HL-60/S4 treated with retinoic acid at 250 ng/mL for 4 days and 3 days (cell line): Measurements from ENCODE around the gene LGSN.
"Not testable (repeated sequence)": the region's sequence is repeated elsewhere in the genome, so short reads cannot be mapped to it uniquely, and the experiment has no call there.

Source experiments
- in situ Hi-C: fragments of 300-500 bp; cut with MboI; formaldehyde crosslinking; loops from 2 replicates; pipeline ENCODE4 v1.7.0; 2022; ENCODE audit warnings: low sequenced_read_pairs

The LGSN gene

GRCh38 chr6:63306420-63306819, 13.4 kb downstream of the LGSN start:
- in situ Hi-C loops = no loop called here

- in situ Hi-C loops = no loop called here
Measured at GRCh38 chr6:63305277-63305676, 14.5 kb downstream of the LGSN start.

- in situ Hi-C loops = no loop called here
Measured at GRCh38 chr6:63303476-63303875, 16.3 kb downstream of the LGSN start.

GRCh38 chr6:63299667-63300066, 20.1 kb downstream of the LGSN start:
- in situ Hi-C loops = no loop called here

DNA sequence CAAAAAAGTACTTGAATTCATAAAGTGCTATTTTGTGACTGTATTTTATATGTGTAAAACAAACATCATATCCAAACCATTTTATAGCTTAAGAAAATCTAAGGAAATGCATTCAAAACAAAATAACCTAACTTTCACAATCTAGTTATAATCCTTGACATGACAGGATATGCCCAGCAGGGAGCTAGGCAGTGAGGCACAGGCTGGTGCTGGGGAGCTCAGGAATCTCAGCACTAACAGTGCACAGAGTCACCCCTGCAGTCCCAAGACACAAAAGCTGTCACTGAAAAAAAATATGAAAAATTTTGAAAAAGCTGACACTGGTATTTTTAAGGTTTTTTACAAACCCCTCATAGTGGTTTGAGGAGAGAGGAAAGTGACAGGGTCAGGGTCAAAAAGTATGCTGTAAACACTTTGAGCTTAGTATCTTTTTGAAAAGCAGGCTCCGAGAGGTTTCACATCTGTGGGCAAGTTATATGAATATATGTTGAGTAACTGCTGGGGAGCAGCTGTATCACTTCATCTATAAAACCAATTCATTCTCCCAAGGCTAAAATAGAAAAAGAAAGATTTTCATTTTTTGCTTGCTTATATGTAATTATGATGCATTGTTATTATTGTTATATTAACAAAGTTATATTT, 24.1 kb downstream of the LGSN start:
- in situ Hi-C loops = no loop called here

- in situ Hi-C loops = no loop called here
Measured at GRCh38 chr6:63290492-63291058, 29.2 kb downstream of the LGSN start.

- in situ Hi-C loops = no loop called here
Measured at GRCh38 chr6:63289269-63289872, 30.4 kb downstream of the LGSN start.

DNA sequence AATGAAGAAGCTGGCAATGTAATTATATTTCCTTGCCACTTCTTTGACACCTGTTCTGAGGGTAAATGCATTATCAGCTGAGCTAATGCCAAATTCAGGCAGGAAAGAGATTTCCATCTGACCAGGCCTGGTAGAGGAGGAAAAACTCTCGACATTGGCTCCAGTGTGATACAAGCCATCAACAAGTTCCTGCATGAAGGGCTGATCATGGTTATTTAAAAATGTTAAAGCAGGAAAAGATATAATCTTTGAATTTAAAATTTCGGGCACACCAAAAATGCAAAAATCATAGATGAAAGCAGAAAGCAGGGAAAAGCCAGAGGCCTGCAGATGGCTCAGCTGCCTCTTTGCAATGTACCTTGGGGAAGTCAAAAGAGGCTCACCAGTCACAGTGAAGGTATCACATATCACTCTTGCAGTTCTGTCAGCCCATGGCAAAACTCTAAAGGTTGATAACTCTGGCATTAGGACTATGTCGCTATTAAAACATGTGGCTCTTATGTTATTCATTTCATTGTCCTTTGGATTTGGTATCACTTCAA, 39.1 kb downstream of the LGSN start:
- in situ Hi-C loops = no loop called here

GRCh38 chr6:63278916-63279315, 40.9 kb downstream of the LGSN start:
- in situ Hi-C loops = no loop called here

- in situ Hi-C loops = no loop called here
Measured at GRCh38 chr6:63275953-63276352, 43.8 kb downstream of the LGSN start.

DNA sequence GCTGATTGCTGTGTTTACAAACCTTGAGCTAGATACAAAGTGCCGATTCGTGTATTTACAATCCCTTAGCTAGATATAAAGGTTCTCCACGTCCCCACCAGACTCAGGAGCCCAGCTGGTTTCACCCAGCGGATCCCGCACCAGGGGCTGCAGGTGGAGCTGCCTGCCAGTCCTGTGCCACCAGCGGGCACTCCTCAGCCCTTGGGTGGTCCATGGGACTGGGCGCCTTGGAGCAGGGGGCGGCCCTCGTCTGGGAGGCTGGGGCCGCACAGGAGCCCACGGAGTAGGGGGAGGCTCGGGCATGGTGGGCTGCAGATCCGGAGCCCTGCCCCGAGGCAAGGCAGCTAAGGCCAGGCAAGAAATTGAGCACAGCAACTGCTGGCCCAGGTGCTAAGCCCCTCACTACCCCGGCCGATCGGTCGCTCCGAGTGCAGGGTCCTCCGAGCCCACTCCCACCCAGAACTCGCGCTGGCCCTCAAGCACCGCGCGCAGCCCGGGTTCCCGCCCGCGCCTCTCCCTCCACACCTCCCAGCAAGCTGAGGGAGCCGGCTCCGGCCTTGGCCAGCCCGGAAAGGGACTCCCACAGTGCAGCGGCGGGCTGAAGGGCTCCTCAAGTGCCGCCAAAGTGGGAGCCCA, 44.9 kb downstream of the LGSN start:
- in situ Hi-C loops = not testable (repeated sequence)

- in situ Hi-C loops = no loop called here
Measured at GRCh38 chr6:63272397-63272796, 47.4 kb downstream of the LGSN start.

GRCh38 chr6:63269470-63269869, 50.3 kb downstream of the LGSN start:
- in situ Hi-C loops = no loop called here

- in situ Hi-C loops = no loop called here
Measured at GRCh38 chr6:63268574-63268973, 51.2 kb downstream of the LGSN start.

GRCh38 chr6:63267828-63268227, 52.0 kb downstream of the LGSN start:
- in situ Hi-C loops = no loop called here

GRCh38 chr6:63267046-63267445, 52.7 kb downstream of the LGSN start:
- in situ Hi-C loops = no loop called here

- in situ Hi-C loops = no loop called here
Measured at GRCh38 chr6:63263444-63263843, 56.3 kb downstream of the LGSN start.

DNA sequence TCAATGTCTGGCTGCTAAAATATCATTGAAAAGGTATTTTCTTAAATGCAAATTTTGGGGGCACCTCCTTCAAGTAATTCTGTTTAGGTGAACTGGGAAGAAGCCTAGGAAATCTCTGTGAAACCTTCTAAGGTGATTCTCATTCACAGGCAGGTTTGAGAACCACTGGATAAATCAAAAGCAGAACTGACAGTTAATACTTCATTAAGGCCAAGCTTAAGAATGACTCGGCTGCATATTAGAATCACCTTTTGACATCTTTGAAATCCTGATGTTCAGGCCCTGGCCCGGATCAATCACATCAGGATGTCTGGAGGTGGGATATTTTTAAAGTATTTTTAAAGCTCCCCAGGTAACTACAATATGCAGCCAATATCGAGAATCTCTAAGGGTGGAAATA, 58.0 kb downstream of the LGSN start:
- in situ Hi-C loops = no loop called here

DNA sequence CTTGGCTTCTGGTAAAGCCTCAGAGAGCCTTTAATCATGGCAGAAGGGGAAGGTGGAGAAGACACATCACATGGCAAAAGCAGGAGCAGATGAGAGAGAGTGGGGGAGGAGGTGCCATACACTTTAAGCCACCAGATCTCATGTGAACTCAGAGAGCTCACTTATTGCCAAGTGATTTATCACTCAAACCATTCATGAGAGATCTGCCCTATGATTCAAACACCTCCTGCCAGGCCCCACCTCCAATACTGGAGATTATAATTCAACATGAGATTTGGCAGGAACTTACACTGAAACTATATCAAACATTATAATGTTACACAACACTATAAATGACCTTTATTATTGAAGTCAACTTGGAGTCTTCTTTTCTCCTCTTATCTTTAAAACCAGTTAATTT, 60.6 kb downstream of the LGSN start:
- in situ Hi-C loops = no loop called here

GRCh38 chr6:63249875-63250482, 69.8 kb downstream of the LGSN start:
- in situ Hi-C loops = no loop called here

DNA sequence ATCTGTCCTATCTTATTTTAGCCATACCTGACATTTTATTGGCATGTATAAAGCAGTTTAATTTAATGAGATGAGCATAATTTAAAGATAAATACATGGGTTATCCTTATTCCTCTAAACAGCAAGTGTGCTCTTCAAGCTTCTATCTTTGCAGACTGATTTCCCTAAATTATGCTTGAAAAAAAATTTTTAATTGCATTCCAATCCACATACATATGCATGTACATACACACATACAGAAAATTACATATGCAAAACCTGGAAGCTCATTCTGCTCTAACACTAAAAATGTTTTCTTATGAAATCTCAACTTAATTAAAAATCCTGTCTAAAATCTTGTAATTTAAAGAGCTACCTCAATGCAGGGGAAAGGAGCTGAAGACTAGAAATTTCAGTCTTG, 73.2 kb downstream of the LGSN start:
- in situ Hi-C loops = no loop called here
